H1 (cell line): ENCODE results near the gene NAP1L1.

Experiments
- JUND ChIP-seq: IDR thresholded peaks from 2 replicates; pipeline ENCODE4 v1.6.1; 2011; ENCODE audit warnings: mild to moderate bottlenecking, improper control_type of control experiment, low read length
- MAX ChIP-seq: IDR thresholded peaks from 2 replicates; pipeline ENCODE4 v1.6.1; 2012; ENCODE audit warnings: inconsistent platforms
- POLR2A ChIP-seq, 2 experiments: IDR thresholded peaks; 1 replicate in 1 of 2; 2 replicates in 1 of 2; pipeline ENCODE4 v1.6.1; 2011; ENCODE audit warnings: low read depth in 2 of 2, low read length in 2 of 2, mild to moderate bottlenecking in 2 of 2; ENCODE audit errors: control extremely low read depth in 1 of 2
- SIN3A ChIP-seq, 2 experiments: IDR thresholded peaks in 1 of 2; conservative IDR thresholded peaks in 1 of 2; 2 replicates each; pipeline ENCODE4 v1.6.1; 2011 to 2012; ENCODE audit warnings: low read length in 2 of 2, improper control_type of control experiment in 1 of 2, low read depth in 1 of 2, mild to moderate bottlenecking in 1 of 2
- TAF1 ChIP-seq: IDR thresholded peaks from 2 replicates; pipeline ENCODE4 v1.6.1; 2011; ENCODE audit warnings: mild to moderate bottlenecking, low read depth, low read length
- TF ChIP-seq, protein P1 (sequence below), 3 experiments: IDR thresholded peaks; 1 replicate in 2 of 3; 2 replicates in 1 of 3; pipeline versions ENCODE4 v1.5.1 to v1.6.1; 2011; ENCODE audit warnings: low read length in 3 of 3, mild to moderate bottlenecking in 3 of 3, inconsistent platforms in 2 of 3, low read depth in 1 of 3, moderate library complexity in 1 of 3; ENCODE audit not compliant: insufficient read depth in 1 of 3; ENCODE audit errors: control extremely low read depth in 1 of 3

DNA sequence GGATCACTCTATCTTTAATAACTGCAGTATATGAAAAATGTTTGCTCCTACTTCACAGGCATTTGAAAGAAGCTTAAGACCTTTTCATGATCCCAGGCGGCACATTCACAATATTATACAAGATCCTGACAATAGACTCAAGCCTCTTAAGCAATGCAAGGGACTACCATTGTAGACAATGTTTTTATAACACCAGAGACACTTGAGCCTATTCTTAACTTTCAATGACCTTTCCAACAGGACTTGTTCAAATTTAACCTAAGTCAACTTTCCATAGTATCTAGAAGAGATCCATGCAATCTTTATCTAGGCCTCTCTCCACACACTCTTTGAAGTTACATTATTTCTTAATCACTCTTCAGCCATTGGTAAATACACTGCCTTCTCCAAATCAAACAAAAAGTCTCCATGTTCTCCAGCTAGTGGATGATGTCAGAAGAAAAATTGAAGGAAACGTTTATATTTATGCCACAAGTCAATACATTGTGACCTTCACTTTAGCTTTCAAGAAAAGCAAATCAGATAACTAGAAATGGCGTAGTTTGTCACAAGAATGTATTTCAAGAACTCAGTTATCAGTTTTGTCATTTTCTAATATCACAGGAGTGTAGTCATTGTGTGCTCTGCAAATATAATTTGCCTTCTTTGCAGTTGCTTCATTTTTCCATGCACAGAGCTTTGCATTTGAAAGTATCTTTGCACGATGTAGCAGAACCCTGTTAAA is 94.1 kb downstream of the NAP1L1 start:
- no peak for TF ChIP-seq JUND
- TF ChIP-seq, protein P1, sequence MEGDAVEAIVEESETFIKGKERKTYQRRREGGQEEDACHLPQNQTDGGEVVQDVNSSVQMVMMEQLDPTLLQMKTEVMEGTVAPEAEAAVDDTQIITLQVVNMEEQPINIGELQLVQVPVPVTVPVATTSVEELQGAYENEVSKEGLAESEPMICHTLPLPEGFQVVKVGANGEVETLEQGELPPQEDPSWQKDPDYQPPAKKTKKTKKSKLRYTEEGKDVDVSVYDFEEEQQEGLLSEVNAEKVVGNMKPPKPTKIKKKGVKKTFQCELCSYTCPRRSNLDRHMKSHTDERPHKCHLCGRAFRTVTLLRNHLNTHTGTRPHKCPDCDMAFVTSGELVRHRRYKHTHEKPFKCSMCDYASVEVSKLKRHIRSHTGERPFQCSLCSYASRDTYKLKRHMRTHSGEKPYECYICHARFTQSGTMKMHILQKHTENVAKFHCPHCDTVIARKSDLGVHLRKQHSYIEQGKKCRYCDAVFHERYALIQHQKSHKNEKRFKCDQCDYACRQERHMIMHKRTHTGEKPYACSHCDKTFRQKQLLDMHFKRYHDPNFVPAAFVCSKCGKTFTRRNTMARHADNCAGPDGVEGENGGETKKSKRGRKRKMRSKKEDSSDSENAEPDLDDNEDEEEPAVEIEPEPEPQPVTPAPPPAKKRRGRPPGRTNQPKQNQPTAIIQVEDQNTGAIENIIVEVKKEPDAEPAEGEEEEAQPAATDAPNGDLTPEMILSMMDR (IDR thresholded peaks at IDR 0.05; ENCODE audit: control extremely low read depth in 1 of 3, insufficient read depth in 1 of 3, low read depth in 1 of 3, low read length in 3 of 3): no peak
- TF ChIP-seq MAX: no peak
- no peak for TF ChIP-seq TAF1
- TF ChIP-seq POLR2A (IDR thresholded peaks at IDR 0.05; ENCODE audit: control extremely low read depth in 1 of 2, low read depth in 2 of 2, low read length in 2 of 2): no peak
- TF ChIP-seq SIN3A (conservative IDR thresholded peaks at IDR 0.05 in 1 of 2, IDR thresholded peaks at IDR 0.05 in 1 of 2; ENCODE audit: low read depth in 1 of 2, low read length in 2 of 2): no peak
